ENCODE measurements around the gene PARP8. TPM values are rescaled to one million over a fixed set of nuclear protein-coding genes. Genes with fewer than 3 reads are reported as not detected.

The PARP8 gene
- total and polyA plus RNA-seq, 2 of the 4 experiments (the other 2 are of a cell fraction) = 6.9 to 8.2 TPM

DNA sequence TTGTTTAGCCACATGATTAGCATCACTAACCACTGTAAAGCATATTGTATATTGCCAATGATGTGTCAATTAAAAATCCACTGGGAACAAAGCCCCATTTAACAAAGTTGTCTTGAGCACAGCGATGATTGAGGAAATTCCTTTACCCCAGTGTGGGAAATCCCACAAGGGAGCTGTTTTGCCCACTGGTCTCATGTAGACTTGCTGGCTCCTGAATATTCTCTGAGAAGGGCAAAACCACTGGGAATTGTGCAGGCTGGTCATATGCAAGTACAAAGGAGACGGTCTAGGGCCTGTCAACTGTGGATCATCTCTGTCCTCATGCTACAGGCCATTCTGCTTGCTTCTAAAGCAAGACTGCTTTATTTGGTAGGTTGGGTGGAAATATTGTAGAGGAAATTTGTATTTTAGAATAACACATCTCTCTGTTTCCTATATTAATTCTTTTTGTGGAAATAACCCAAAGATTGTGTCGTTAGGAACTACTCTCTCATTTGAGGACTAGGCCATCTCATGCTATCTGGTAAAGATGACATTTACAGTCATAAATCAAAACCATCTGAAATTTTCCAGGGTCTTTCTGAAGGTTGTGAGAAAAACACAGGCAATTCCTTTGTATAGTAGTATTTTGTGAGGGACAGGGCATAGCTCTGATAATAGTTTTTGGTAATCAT is 60.2 kb downstream of the PARP8 start:
- Histone ChIP-seq H3K4me1 (ENCODE audit: control insufficient read depth, insufficient read depth, low read length) (no peaks in the 10 kb centered on the region; the same call in 1 of the 2 replicates), H2AK5ac (ENCODE audit: low read depth, low read length) (no peak overlapping the region), H3K56ac (ENCODE audit: extremely low read depth, insufficient read depth, low read length) (no peak overlapping the region), H2BK120ac (ENCODE audit: low read depth, low read length) (no peak overlapping the region), H3K9me1 (ENCODE audit: insufficient read depth, low read length) (no peaks in the 10 kb centered on the region; the same call in 1 of the 2 replicates), H3K4ac (ENCODE audit: low read depth, low read length) (no peak overlapping the region), H4K5ac (ENCODE audit: low read depth, low read length) (no peak overlapping the region), H4K8ac (ENCODE audit: low read depth in 2 of 2, low read length in 2 of 2) (no peak overlapping the region), H3K9ac (ENCODE audit: low read depth, low read length) (no peak overlapping the region), H3K23ac (ENCODE audit: low read depth, low read length) (no peak overlapping the region), H3K4me3 (ENCODE audit: insufficient read depth, low read depth, low read length) (no peak overlapping the region), H2AFZ (replicated peaks; ENCODE audit: low read length, poor library complexity) (no peak overlapping the region), H2BK15ac (ENCODE audit: low read depth, low read length) (no peak overlapping the region), H3K14ac (replicated peaks; ENCODE audit: low read depth, low read length) (no peak overlapping the region), H4K91ac (ENCODE audit: insufficient read depth, low read depth, low read length) (no peak overlapping the region), H4K20me1 (ENCODE audit: insufficient read depth, low read length) (peaks cover 5% of the 10 kb centered on the region; the same call in 1 of the 2 replicates), H3K79me1 (ENCODE audit: low read depth in 1 of 2, low read length in 2 of 2) (peaks cover 2 to 11% of the 10 kb centered on the region in 2 experiments; a peak in 3 of 4 replicates), H2BK20ac (ENCODE audit: low read depth, low read length) (no peak overlapping the region), H3K27ac (ENCODE audit: insufficient read depth, low read length) (no peak overlapping the region), H3K36me3 (ENCODE audit: control insufficient read depth, insufficient read depth, low read length) (no peaks in the 10 kb centered on the region), H3K18ac (ENCODE audit: low read depth, low read length) (no peak overlapping the region), H2AK9ac (replicated peaks; ENCODE audit: low read depth, low read length, poor library complexity) (no peak overlapping the region), H3K9me3 (ENCODE audit: control insufficient read depth, insufficient read depth, low read length) (no peaks in the 10 kb centered on the region), H3K4me2 (ENCODE audit: low read depth, low read length) (no peak overlapping the region), H2BK5ac (ENCODE audit: low read depth, low read length, poor library complexity, severe bottlenecking) (no peak overlapping the region), H3K27me3 (ENCODE audit: control insufficient read depth, insufficient read depth, low read length) (no peaks in the 10 kb centered on the region)
- WGBS, 2 experiments (ENCODE audit: extremely low coverage in 2 of 2, insufficient read length in 1 of 2) = no CpG with 5 or more reads among the region's 3 CpGs
- POLR2A ChIA-PET (ENCODE audit: unreplicated experiment) = no interaction called here
- TF ChIP-seq FOS (IDR thresholded peaks at IDR 0.05; ENCODE audit: low read depth, low read length) = no peak
- no peak for TF ChIP-seq NFE2L2 (IDR thresholded peaks at IDR 0.05; ENCODE audit: low read depth, low read length)
- TF ChIP-seq RCOR1 (IDR thresholded peaks at IDR 0.05; ENCODE audit: insufficient replicate concordance, low read length) = no peak
- no peak for TF ChIP-seq USF2 (IDR thresholded peaks at IDR 0.05; ENCODE audit: low read depth, low read length)
- no peak for TF ChIP-seq CEBPB (IDR thresholded peaks at IDR 0.05; ENCODE audit: low read depth, low read length)
- no peak for TF ChIP-seq MAZ (IDR thresholded peaks at IDR 0.05; ENCODE audit: borderline replicate concordance, low read depth, low read length)
- TF ChIP-seq BHLHE40 (IDR thresholded peaks at IDR 0.05; ENCODE audit: low read depth, low read length) = no peak
- TF ChIP-seq MAFK (IDR thresholded peaks at IDR 0.05; ENCODE audit: low read depth, low read length) = no peak
- no peak for TF ChIP-seq SMC3 (IDR thresholded peaks at IDR 0.05; ENCODE audit: low read depth, low read length)
- no peak for TF ChIP-seq MXI1 (IDR thresholded peaks at IDR 0.05; ENCODE audit: borderline replicate concordance, low read depth, low read length)
- TF ChIP-seq POLR2A (IDR thresholded peaks at IDR 0.05; ENCODE audit: low read depth, low read length) = no peak
- TF ChIP-seq RAD21 (IDR thresholded peaks at IDR 0.05; ENCODE audit: low read length) = no peak
- TF ChIP-seq ELK1 (IDR thresholded peaks at IDR 0.05; ENCODE audit: borderline replicate concordance, low read depth, low read length) = no peak
- no peak for TF ChIP-seq CTCF (conservative IDR thresholded peaks at IDR 0.05; ENCODE audit: low read depth, low read length)
- no peak for TF ChIP-seq RFX5 (IDR thresholded peaks at IDR 0.05; ENCODE audit: low read depth, low read length)
- TF ChIP-seq CHD1 (IDR thresholded peaks at IDR 0.05; ENCODE audit: low read depth, low read length) = no peak
- ATAC-seq (ENCODE audit: low read depth) (no peak), DNase-seq (no peak)
- in situ Hi-C loops (cut with MboI; ENCODE audit: low sequenced_read_pairs) (no loop called here), intact Hi-C loops (cut with micrococcal nuclease) (no loop called here), dilution Hi-C loops (cut with HindIII; ENCODE audit: low sequenced_read_pairs, unreplicated experiment) (no loop called here)
- no TSS peak for BruUV-seq (replicated peaks)
- CTCF ChIA-PET = interaction anchor here (1.3 kb wide), 1 partner anchor 25 kb away, joined by 4 read pairs; no protein-coding TSS in a partner anchor

All from IMR-90 (cell line).